GM23338 (cell line): ENCODE data around the gene CCDC157. TPM values are rescaled to one million over a fixed set of nuclear protein-coding genes. Genes with fewer than 3 reads are reported as not detected.

Experiments
- ATAC-seq: fragments of 200-7000 bp; cut with Tn5 transposase; 3 replicates; pipeline ENCODE4 v1.9.1; 2020
- DNase-seq: peaks from one replicate; pipeline ENCODE4 v3.0.0-alpha.2; 2015; ENCODE audit warnings: low spot score
- H2AFZ ChIP-seq: fragments of 200-600 bp; sonication (generic); 2 replicates; pipeline ENCODE4 v1.8.0; 2016; ENCODE audit warnings: antibody characterized with exemption, mild to moderate bottlenecking, moderate library complexity
- H3F3A ChIP-seq: fragments of 200-600 bp; sonication (generic); replicated peaks from 2 replicates; pipeline ENCODE4 v1.8.0; 2017; ENCODE audit warnings: antibody characterized with exemption, mixed run types, low read depth
- H3K27ac ChIP-seq: fragments of 200-600 bp; sonication (generic); 2 replicates; pipeline ENCODE4 v1.6.1; 2016; ENCODE audit warnings: low read depth
- H3K27me3 ChIP-seq: fragments of 200-600 bp; sonication (generic); 2 replicates; pipeline ENCODE4 v1.8.0; 2016; ENCODE audit warnings: mild to moderate bottlenecking, mixed run types, moderate library complexity; ENCODE audit not compliant: insufficient read depth
- H3K36me3 ChIP-seq: fragments of 200-600 bp; sonication (generic); 2 replicates; pipeline ENCODE4 v1.8.0; 2016; ENCODE audit warnings: mild to moderate bottlenecking; ENCODE audit not compliant: insufficient read depth
- H3K4me1 ChIP-seq: fragments of 200-600 bp; sonication (generic); 2 replicates; pipeline ENCODE4 v1.8.0; 2016; ENCODE audit warnings: mild to moderate bottlenecking, moderate library complexity; ENCODE audit not compliant: insufficient read depth
- H3K4me2 ChIP-seq: fragments of 200-600 bp; sonication (generic); 2 replicates; pipeline ENCODE4 v1.7.1; 2017; ENCODE audit warnings: mixed run types
- H3K4me3 ChIP-seq: fragments of 200-600 bp; sonication (generic); 2 replicates; pipeline ENCODE4 v1.6.1; 2016; ENCODE audit warnings: mixed run types
- H3K79me2 ChIP-seq: fragments of 200-600 bp; sonication (generic); replicated peaks from 2 replicates; pipeline ENCODE4 v1.8.0; 2017; ENCODE audit warnings: mild to moderate bottlenecking; ENCODE audit not compliant: insufficient read depth
- H3K9me2 ChIP-seq: fragments of 200-600 bp; sonication (generic); 2 replicates; pipeline ENCODE4 v1.8.0; 2017; ENCODE audit not compliant: insufficient read depth
- H4K20me1 ChIP-seq: fragments of 200-600 bp; sonication (generic); replicated peaks from 2 replicates; pipeline ENCODE4 v1.8.0; 2017; ENCODE audit warnings: mild to moderate bottlenecking; ENCODE audit not compliant: insufficient read depth
- H3K27ac Mint-ChIP-seq: 2 replicates; pipeline ENCODE4 v1.8.0; 2020; ENCODE audit warnings: inconsistent platforms, mild to moderate bottlenecking, moderate library complexity, mixed read lengths
- H3K27me3 Mint-ChIP-seq: 3 replicates; pipeline ENCODE4 v1.8.0; 2022; ENCODE audit warnings: low read depth, mild to moderate bottlenecking, moderate library complexity, mixed read lengths, inconsistent platforms; ENCODE audit not compliant: insufficient read depth, poor library complexity
- H3K36me3 Mint-ChIP-seq: 3 replicates; pipeline ENCODE4 v1.8.0; 2021; ENCODE audit warnings: low read depth, mild to moderate bottlenecking, inconsistent platforms, moderate library complexity, mixed read lengths
- H3K4me1 Mint-ChIP-seq: 3 replicates; pipeline ENCODE4 v1.8.0; 2020; ENCODE audit warnings: mild to moderate bottlenecking, inconsistent platforms, mixed read lengths
- H3K4me3 Mint-ChIP-seq: 3 replicates; pipeline ENCODE4 v1.8.0; 2021; ENCODE audit warnings: moderate library complexity, mild to moderate bottlenecking, inconsistent platforms, mixed read lengths
- H3K9me3 Mint-ChIP-seq: 3 replicates; pipeline ENCODE4 v1.8.0; 2020; ENCODE audit warnings: moderate library complexity, mild to moderate bottlenecking, inconsistent platforms, mixed read lengths
- CREB1 ChIP-seq: fragments of 250-450 bp; sonication (Bioruptor Pico); IDR thresholded peaks from 2 replicates; pipeline ENCODE4 v1.5.0; 2020; ENCODE audit warnings: low read depth, mild to moderate bottlenecking, moderate library complexity
- EZH2 ChIP-seq: fragments of 200-600 bp; sonication (generic); IDR thresholded peaks from one replicate; pipeline ENCODE4 v1.8.0; 2017; ENCODE audit warnings: antibody characterized with exemption, mild to moderate bottlenecking, low read depth; ENCODE audit not compliant: unreplicated experiment
- POLR2AphosphoS5 ChIP-seq: IDR thresholded peaks from 2 replicates; pipeline ENCODE4 v1.6.1; 2016; ENCODE audit warnings: antibody characterized with exemption, low read depth
- STAT1 ChIP-seq: IDR thresholded peaks from one replicate; pipeline ENCODE4 v1.6.1; 2016; ENCODE audit warnings: antibody characterized with exemption; ENCODE audit not compliant: unreplicated experiment
- polyA plus RNA-seq: library from polyadenylated mRNA; unstranded; fragments of >200 nt; fragmentation: Nextera tagmentation; extraction: Ambion mirVana; gene quantifications from 2 replicates; pipeline ENCODE4 v1.2.1, GENCODE V29; 2016
- total RNA-seq: library from RNA; depleted of rRNA; stranded (reverse); fragments of >200 nt; shearing (Covaris generic); gene quantifications from 2 replicates; pipeline ENCODE4 v1.2.3, GENCODE V29; 2014
- TF ChIP-seq, protein P1 (sequence below): IDR thresholded peaks from one replicate; pipeline ENCODE4 v1.6.1; 2018; ENCODE audit warnings: antibody characterized with exemption; ENCODE audit not compliant: unreplicated experiment
- TF ChIP-seq, protein P2 (sequence below): fragments of 250-450 bp; sonication (Bioruptor Pico); IDR thresholded peaks from 2 replicates; pipeline ENCODE4 v1.5.0; 2020; ENCODE audit warnings: mild to moderate bottlenecking, moderate library complexity
- TF ChIP-seq, protein P3 (sequence below), 2 experiments: fragments of 200-600 bp in 1 of 2; sonication (generic) in 1 of 2; conservative IDR thresholded peaks; 2 replicates each; pipeline versions ENCODE4 v1.5.1 to v1.6.1; 2016 to 2017; ENCODE audit warnings: antibody characterized with exemption in 2 of 2, low read depth in 2 of 2, mild to moderate bottlenecking in 2 of 2, moderate library complexity in 1 of 2

CCDC157 gene
- total and polyA plus RNA-seq, 2 experiments from 2014 or later = 3.8 to 7.9 TPM

DNA sequence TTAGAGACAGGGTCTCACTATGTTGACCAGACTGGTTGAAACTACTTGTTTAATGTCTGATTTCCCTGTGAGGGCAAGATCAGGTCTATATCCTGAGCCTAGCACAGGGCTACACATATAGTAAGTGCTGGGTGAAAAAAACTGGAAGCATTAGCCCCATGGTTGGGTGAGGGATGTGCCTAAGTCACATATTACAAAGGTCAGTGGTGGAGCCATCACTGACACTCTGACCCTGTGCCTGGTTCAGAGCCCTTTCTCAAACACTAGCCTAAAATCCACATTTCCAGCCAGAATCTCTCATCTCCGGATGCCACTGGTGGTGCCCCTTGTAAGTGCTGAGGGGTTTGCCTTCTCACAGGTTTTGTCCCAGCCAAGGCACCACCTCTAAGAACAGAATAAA, 39.0 kb upstream of the CCDC157 start (continued):
- TF ChIP-seq, protein P1, sequence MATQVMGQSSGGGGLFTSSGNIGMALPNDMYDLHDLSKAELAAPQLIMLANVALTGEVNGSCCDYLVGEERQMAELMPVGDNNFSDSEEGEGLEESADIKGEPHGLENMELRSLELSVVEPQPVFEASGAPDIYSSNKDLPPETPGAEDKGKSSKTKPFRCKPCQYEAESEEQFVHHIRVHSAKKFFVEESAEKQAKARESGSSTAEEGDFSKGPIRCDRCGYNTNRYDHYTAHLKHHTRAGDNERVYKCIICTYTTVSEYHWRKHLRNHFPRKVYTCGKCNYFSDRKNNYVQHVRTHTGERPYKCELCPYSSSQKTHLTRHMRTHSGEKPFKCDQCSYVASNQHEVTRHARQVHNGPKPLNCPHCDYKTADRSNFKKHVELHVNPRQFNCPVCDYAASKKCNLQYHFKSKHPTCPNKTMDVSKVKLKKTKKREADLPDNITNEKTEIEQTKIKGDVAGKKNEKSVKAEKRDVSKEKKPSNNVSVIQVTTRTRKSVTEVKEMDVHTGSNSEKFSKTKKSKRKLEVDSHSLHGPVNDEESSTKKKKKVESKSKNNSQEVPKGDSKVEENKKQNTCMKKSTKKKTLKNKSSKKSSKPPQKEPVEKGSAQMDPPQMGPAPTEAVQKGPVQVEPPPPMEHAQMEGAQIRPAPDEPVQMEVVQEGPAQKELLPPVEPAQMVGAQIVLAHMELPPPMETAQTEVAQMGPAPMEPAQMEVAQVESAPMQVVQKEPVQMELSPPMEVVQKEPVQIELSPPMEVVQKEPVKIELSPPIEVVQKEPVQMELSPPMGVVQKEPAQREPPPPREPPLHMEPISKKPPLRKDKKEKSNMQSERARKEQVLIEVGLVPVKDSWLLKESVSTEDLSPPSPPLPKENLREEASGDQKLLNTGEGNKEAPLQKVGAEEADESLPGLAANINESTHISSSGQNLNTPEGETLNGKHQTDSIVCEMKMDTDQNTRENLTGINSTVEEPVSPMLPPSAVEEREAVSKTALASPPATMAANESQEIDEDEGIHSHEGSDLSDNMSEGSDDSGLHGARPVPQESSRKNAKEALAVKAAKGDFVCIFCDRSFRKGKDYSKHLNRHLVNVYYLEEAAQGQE = no peak
- TF ChIP-seq, protein P2, sequence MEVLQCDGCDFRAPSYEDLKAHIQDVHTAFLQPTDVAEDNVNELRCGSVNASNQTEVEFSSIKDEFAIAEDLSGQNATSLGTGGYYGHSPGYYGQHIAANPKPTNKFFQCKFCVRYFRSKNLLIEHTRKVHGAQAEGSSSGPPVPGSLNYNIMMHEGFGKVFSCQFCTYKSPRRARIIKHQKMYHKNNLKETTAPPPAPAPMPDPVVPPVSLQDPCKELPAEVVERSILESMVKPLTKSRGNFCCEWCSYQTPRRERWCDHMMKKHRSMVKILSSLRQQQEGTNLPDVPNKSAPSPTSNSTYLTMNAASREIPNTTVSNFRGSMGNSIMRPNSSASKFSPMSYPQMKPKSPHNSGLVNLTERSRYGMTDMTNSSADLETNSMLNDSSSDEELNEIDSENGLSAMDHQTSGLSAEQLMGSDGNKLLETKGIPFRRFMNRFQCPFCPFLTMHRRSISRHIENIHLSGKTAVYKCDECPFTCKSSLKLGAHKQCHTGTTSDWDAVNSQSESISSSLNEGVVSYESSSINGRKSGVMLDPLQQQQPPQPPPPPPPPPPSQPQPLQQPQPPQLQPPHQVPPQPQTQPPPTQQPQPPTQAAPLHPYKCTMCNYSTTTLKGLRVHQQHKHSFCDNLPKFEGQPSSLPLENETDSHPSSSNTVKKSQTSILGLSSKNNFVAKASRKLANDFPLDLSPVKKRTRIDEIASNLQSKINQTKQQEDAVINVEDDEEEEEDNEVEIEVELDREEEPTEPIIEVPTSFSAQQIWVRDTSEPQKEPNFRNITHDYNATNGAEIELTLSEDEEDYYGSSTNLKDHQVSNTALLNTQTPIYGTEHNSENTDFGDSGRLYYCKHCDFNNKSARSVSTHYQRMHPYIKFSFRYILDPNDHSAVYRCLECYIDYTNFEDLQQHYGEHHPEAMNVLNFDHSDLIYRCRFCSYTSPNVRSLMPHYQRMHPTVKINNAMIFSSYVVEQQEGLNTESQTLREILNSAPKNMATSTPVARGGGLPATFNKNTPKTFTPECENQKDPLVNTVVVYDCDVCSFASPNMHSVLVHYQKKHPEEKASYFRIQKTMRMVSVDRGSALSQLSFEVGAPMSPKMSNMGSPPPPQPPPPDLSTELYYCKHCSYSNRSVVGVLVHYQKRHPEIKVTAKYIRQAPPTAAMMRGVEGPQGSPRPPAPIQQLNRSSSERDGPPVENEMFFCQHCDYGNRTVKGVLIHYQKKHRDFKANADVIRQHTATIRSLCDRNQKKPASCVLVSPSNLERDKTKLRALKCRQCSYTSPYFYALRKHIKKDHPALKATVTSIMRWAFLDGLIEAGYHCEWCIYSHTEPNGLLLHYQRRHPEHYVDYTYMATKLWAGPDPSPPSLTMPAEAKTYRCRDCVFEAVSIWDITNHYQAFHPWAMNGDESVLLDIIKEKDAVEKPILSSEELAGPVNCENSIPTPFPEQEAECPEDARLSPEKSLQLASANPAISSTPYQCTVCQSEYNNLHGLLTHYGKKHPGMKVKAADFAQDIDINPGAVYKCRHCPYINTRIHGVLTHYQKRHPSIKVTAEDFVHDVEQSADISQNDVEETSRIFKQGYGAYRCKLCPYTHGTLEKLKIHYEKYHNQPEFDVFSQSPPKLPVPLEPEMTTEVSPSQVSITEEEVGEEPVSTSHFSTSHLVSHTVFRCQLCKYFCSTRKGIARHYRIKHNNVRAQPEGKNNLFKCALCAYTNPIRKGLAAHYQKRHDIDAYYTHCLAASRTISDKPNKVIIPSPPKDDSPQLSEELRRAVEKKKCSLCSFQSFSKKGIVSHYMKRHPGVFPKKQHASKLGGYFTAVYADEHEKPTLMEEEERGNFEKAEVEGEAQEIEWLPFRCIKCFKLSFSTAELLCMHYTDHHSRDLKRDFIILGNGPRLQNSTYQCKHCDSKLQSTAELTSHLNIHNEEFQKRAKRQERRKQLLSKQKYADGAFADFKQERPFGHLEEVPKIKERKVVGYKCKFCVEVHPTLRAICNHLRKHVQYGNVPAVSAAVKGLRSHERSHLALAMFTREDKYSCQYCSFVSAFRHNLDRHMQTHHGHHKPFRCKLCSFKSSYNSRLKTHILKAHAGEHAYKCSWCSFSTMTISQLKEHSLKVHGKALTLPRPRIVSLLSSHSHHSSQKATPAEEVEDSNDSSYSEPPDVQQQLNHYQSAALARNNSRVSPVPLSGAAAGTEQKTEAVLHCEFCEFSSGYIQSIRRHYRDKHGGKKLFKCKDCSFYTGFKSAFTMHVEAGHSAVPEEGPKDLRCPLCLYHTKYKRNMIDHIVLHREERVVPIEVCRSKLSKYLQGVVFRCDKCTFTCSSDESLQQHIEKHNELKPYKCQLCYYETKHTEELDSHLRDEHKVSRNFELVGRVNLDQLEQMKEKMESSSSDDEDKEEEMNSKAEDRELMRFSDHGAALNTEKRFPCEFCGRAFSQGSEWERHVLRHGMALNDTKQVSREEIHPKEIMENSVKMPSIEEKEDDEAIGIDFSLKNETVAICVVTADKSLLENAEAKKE (CRISPR knock-in tag) = no peak

DNA sequence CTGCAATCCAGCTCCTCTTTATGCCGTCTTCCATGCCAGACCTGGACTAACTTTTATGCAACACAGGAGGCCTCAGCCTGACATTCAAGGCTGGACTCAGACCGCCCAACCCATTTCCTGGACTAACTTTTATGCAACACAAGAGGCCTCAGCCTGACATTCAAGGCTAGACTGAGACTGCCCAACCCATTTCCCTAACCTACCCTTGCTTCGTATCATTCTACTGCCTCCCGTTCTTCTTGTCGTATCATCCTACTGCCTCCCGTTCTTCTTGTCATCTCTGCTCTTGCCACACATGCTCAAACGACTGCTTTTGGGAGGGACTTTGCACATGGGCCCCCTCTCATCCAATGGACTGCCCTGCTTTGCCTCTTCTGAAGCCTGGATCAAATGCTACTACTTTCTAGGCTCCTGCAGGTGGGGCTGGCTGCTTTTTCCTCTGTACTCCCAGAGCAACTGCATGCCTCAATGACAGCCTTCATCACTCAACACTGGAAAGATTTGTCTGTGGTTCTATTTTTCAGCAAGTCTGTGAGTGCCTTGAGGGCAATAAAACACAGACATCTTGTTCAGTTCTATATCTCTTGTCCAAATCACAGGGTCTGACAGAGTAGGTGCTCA, 37.9 kb upstream of the CCDC157 start:
- H3K4me1 Mint-ChIP-seq = no peaks in the 10 kb centered on the region; the same call in 1 of the 3 replicates
- no peak overlapping the region for H3K27ac Mint-ChIP-seq
- H3K9me2 ChIP-seq = no peaks in the 10 kb centered on the region

More for the DNA sequence above, 37.9 kb upstream of the CCDC157 start:
- no peak overlapping the region for H3K4me2 ChIP-seq
- no peaks in the 10 kb centered on the region for H3F3A ChIP-seq
- no peaks in the 10 kb centered on the region for H3K36me3 ChIP-seq
- DNase-seq = peak; percentile 27
- TF ChIP-seq, protein P1 = no peak
- TF ChIP-seq POLR2AphosphoS5 (no peak), CREB1 (CRISPR knock-in tag) (no peak), STAT1 (no peak), EZH2 (no peak)
- TF ChIP-seq, protein P3, sequence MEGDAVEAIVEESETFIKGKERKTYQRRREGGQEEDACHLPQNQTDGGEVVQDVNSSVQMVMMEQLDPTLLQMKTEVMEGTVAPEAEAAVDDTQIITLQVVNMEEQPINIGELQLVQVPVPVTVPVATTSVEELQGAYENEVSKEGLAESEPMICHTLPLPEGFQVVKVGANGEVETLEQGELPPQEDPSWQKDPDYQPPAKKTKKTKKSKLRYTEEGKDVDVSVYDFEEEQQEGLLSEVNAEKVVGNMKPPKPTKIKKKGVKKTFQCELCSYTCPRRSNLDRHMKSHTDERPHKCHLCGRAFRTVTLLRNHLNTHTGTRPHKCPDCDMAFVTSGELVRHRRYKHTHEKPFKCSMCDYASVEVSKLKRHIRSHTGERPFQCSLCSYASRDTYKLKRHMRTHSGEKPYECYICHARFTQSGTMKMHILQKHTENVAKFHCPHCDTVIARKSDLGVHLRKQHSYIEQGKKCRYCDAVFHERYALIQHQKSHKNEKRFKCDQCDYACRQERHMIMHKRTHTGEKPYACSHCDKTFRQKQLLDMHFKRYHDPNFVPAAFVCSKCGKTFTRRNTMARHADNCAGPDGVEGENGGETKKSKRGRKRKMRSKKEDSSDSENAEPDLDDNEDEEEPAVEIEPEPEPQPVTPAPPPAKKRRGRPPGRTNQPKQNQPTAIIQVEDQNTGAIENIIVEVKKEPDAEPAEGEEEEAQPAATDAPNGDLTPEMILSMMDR (conservative IDR thresholded peaks at IDR 0.05; ENCODE audit: low read depth in 2 of 2) = peak in 1 of 2 experiments; percentile 15; a peak in 1 of 4 replicates
- H2AFZ ChIP-seq = no peak overlapping the region
- no peaks in the 10 kb centered on the region for H3K79me2 ChIP-seq
- H3K4me3 ChIP-seq = no peak overlapping the region
- no peaks in the 10 kb centered on the region for H3K27me3 ChIP-seq
- no peak overlapping the region for H3K27ac ChIP-seq
- H4K20me1 ChIP-seq = no peaks in the 10 kb centered on the region; the same call in 1 of the 2 replicates
- no peaks in the 10 kb centered on the region for H3K36me3 Mint-ChIP-seq
- no peaks in the 10 kb centered on the region for H3K9me3 Mint-ChIP-seq
- H3K4me3 Mint-ChIP-seq = no peak overlapping the region; the same call in 2 of the 3 replicates
- ATAC-seq = peak; percentile 70
- H3K4me1 ChIP-seq = no peaks in the 10 kb centered on the region
- H3K27me3 Mint-ChIP-seq = peaks cover 3% of the 10 kb centered on the region
